AG20443 (cell line): ENCODE results near the gene UGT1A6.
A peak's percentile ranks its signal among the peaks of the same experiment; 100 is the strongest.
"Not testable (repeated sequence)": the region's sequence is repeated elsewhere in the genome, so short reads cannot be mapped to it uniquely, and the experiment has no call there.

Experiments used
- DNase-seq: peaks from one replicate; pipeline ENCODE4 v3.0.0; 2012; ENCODE audit warnings: low spot score, mixed read lengths

The UGT1A6 gene

DNA sequence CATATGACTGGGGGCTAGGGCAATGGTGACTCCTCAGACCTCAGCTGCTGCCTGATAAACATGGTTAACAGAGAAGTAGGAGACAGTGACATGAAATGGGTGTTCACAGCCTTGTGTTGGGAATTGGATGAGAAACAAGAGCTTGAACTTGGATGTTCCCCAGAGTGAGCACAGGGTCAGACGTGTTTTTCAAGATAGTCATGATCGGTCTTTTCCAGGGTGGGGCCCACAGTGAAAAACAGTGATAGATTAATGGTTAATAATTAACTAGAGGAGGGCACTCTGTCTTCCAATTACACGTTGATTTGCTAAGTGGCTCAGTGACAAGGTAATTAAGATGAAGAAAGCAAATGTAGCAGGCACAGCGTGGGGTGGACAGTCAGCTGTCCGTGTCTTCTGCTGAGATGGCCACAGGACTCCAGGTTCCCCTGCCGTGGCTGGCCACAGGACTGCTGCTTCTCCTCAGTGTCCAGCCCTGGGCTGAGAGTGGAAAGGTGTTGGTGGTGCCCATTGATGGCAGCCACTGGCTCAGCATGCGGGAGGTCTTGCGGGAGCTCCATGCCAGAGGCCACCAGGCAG lies 36.1 kb downstream of the UGT1A6 start, which contains the start of gene UGT1A3:
TSS of gene UGT1A3 (plus strand) at position 320 of the 579 bp plus-strand sequence. CDS start at position 405, 85 bp downstream.
- DNase-seq, result no peak

DNA sequence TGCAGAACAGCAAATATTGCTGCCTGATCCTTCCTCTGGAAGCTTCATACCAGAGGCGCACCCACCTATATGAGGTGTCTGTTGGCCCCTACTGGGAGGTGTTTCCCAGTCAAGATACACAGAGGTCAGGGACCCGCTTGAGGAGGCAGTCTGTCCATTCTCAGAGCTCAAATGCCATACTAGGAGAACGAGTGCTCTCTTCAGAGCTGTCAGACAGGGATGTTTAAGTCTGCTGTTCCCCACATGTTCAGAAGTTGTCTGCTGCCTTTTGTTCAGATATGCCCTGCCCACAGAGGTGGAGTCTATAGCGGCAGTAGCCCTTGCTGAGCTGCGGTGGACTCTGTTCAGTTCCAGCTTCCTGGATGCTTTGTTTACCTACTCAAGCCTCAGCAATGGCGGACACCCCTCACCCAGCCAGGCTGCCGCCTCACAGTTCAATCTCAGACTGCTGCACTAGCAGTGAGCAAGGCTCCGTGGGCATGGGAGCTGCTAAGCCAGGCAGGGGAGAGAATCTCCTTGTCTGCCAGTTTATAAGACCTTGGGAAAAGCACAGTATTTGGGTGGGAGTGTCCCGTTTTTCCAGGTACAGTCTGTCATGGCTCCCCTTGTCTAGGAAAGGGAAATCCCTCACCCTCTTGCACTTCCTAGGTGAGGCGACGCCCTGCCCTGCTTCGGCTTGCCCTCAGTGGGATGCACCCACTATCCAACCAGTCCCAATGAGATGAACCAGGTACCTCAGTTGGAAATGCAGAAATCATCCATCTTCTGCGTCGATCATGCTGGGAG lies 44.4 kb downstream of the UGT1A6 start:
- not testable (repeated sequence) for DNase-seq

DNA sequence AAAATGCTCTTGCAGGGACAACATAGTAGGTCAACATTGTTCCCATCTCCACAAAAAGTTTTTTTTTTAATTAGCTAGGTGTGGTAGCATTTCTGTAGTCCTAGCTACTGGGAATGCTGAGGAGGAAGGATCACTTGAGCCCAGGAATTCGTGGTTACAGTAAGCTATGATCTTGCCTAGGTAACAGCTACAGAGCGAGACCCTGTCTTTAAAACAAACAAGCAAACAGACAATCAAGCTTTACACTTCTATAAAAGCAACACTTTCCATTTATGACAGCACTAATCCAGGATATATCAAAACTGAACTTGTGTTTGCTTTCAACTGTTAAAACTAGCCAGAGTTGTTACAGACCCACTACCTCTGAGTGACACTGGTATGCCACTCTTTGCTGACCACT lies 48.2 kb downstream of the UGT1A6 start:
- DNase-seq, result no peak

DNA sequence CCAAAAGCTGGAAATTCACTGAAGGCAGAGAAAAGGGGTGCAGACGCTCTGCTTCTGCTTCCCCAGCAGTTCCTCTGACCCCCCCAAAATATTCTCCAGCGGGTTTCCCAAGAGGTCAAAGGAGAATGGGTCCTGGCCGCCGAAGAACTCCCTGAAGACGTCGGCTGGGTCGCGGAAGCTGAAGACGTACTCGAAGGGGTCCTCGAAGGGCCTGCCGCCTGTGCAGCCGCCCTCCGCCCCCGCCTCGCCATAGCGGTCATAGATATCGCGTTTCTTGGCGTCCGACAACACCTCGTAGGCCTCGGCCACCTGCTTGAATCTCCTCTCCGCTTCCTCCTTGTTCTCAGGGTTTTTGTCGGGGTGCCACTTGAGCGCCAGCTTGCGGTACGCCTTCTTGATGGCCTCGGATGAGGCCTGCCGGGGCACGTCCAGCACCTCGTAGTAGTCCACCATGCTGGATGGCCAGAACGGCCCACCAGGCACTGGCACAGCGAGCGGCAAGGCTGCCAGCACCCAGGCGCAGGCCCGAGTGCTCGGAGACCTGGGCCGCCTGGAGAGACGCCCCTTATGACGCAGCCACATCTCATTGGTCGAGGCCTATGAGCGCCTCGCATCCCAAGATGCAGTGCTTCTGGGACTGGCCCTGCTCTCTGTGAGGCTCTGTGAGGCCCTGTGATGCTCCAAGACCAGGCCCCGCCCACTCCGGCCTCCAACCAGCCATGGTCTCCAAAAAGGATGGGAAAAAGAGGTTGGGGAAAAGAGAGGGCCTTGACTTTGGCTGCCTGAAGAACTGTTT lies 51.0 kb downstream of the UGT1A6 start:
- no peak for DNase-seq

DNA sequence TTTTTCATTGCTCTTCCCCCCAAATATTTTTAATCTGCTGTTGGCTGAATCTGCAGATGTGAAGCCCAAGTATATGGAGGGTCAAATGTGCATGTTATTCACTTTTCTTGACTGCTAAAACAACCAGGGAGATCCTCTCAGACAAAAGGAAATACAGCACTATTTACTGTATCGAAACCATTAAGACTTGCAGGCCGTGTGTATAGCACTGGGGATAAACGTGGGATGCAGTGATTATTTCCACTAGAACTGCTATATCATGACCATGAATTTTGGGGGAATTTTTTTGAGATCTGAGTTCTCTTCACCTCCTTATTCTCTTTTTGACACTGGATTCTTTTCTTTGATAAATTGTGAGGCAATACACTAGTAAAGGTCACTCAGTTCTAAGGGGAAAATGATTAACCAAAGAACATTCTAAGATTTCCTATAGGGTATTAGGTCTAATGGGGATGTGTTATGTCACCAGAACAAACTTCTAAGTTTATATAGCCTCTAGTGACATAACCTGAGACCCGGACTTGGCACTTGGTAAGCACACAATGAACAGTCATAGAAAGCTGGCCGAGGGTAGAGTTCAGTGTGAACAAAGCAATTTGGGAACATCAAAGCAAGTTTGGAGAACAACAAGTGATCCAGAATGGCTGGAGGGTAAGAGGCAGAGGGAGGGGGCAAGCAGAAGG lies 52.5 kb downstream of the UGT1A6 start:
- DNase-seq, result no peak

DNA sequence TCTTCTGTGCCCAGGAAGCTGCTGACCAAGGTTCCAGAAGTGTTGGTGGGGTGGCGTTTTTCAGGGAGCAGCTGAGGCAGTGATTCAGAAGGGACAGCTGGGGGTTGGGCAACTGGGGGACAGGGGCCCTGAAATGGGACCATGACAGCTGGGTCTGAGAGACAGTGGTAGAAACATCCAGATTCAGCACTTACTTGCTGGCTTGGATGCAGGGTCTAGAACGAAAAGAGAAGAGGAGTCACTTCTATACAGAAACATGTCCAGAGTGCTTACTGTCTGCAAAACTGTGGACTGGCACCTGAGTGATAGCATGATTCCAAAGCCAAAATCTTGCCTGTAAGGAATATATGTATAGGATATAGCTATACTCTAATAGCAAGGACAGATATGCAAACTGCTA lies 53.1 kb downstream of the UGT1A6 start:
- not testable (repeated sequence) for DNase-seq

DNA sequence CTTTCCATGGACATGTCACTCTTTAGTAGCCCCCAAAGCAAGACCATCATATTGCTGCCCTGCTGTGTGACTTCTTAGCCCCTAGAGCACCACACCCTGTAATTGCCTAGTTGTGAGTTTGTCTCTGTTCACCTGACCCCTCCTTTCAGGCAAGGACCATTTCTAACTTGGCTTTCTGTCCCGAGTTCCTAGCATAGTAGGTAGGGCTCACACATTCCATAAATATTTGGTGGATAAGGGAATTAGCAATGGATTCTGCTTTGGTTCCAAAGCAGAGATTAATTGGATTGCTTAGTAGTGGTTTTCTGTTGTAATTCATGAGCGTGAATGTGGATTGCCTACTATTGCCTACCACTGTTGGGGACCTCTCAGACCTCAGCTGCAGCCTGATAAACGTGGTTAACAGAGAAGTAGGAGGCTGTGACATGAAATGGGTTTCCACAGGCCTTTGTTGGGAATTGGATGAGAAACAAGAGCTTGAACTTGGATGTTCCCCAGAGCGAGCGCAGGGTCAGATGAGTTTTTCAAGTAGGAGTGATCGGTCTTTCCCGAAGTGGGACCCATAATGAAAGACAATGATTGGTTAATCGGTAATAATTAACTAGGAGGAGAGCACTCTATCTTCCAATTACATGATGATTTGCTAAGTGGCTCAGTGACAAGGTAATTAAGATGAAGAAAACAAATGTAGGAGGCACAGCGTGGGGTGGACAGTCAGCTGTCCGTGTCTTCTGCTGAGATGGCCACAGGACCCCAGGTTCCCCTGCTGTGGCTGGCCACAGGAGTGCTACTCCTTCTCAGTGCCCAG lies 54.0 kb downstream of the UGT1A6 start:
- no peak for DNase-seq

DNA sequence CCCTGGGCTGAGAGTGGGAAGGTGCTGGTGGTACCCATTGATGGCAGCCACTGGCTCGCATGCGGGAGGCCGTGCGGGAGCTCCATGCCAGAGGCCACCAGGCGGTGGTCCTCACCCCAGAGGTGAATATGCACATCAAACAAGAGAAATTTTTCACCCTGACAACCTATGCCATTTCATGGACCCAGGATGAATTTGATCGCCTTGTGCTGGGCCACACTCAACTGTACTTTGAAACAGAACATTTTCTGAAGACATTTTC lies 54.5 kb downstream of the UGT1A6 start:
- no peak for DNase-seq

DNA sequence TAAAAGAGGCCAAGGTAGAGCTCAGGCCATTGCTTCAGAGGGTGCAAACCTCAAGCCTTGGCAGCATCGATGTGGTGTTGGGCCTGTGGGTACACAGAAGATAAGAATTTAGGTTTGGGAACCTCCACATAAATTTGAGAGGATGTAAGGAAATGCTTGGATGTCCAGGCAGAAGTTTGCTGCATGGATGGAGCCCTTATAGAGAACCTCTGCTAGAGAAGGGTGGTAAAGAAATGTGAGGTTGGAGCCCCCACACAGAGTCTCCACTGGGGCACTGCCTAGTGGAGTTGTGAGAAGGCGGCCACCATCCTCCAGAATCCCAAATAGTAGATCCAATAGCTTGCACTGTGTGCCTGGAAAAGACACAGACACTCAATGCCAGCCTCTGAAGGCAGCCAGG lies 58.0 kb downstream of the UGT1A6 start:
- not testable (repeated sequence) for DNase-seq

DNA sequence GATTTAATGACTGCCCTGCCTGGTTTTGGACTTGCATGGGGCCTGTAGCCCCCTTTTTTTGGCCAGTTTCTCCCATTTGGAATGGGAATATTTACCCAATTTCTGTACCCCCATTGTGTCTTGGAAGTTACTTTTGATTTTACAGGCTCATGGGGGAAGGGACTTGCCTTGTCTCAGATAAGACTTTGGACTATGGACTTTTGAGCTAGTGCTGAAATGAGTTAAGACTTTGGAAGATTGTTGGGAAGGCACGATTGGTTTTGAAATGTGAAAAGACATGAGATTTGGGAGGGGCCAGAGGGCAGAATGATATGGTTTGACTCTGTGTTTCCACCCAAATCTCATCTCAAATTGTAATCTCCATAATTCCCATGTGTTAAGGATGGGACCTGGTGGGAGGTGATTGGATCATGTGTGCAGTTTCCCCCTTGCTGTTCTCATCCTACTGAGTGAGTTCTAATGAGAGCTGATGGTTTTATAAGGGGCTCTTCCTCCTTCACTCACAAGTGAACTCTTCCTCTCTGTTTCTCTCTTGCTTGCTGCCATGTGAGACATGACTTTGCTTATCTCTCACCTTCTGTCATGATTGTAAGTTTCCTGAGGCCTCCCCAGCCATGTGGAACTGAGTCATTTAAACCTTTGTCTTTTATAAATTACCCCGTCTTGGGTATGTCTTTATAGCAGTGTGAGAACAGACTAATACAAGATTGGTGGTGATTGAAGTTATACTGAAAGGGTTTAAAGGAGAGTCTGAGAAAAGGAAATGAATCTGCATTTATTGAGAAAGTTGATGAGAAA lies 58.7 kb downstream of the UGT1A6 start:
- DNase-seq, result not testable (repeated sequence)

DNA sequence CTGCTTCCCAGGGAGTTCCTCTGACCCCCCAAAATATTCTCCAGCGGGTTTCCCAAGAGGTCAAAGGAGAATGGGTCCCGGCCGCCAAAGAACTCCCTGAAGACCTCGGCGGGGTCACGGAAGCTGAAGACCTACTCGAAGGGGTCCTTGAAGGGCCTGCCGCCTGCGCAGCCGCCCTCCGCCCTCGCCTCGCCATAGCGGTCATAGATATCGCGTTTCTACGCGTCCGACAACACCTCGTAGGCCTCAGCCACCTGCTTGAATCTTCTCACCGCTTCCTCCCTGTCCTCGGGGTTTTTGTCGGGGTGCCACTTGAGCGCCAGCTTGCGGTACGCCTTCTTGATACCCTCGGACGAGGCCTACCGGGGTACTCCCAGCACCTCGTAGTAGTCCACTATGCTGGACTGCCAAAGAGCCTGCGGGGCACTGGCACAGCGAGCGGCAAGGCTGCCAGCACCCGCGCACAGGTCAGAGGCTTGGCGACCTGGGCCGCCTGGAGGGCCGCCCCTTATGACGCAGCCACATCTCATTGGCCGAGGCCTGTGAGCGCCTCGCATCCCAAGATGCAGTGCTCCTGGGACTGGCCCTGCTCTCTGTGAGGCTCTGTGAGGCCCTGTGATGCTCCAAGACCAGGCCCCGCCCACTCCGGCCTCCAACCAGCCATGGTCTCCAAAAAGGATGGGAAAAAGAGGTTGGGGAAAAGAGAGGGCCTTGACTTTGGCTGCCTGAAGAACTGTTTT lies 62.4 kb downstream of the UGT1A6 start:
- DNase-seq, result no peak

DNA sequence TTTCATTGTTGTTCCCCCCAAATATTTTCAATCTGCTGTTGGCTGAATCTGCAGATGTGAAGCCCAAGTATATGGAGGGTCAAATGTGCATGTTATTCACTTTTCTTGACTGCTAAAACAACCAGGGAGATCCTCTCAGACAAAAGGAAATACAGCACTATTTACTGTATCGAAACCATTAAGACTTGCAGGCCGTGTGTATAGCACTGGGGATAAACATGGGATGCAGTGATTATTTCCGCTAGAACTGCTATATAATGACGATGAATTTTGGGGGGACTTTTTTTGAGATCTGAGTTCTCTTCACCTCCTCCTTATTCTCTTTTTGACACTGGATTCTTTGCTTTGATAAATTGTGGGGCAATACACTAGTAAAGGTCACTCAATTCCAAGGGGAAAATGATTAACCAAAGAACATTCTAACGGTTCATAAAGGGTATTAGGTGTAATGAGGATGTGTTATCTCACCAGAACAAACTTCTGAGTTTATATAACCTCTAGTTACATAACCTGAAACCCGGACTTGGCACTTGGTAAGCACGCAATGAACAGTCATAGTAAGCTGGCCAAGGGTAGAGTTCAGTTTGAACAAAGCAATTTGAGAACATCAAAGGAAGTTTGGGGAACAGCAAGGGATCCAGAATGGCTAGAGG lies 63.9 kb downstream of the UGT1A6 start:
- DNase-seq, result no peak

DNA sequence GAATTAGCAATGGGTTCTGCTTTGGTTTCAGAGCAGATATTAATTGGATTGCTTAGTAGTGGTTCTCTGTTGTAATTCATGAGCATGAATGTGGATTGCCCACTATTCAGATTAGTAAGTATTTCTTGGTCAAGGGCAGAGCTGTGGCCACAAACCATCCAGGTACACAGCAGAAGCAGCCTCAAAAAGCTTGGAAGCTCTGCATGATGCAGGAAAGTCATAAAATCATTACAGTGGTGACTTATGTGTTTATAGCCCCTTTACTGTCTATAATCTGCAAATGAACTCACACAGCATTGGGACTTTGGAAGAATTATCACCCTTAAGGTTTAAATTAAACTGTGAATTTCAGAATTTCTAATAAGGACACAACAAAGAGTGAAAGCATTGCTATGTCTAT lies 65.5 kb downstream of the UGT1A6 start:
- DNase-seq, result no peak

DNA sequence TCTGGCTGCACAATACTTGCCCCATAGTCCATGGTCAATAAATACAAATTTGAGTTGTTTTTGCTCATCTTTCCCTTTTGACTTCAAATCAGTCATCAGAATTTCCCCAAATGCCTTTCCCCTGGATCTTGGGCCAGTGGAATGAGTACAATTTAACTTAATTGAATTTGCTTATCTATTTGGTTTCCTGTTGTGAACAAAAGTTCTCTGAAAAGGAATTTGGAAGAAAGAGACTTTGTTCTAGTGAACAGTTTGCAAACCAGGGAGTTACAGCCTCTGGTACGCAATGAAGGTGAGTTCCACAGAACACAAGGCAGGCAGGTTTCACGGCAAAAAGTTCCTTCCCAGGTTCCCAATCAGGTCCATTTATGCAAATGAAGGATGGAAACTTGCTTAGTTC lies 66.2 kb downstream of the UGT1A6 start:
- no peak for DNase-seq

DNA sequence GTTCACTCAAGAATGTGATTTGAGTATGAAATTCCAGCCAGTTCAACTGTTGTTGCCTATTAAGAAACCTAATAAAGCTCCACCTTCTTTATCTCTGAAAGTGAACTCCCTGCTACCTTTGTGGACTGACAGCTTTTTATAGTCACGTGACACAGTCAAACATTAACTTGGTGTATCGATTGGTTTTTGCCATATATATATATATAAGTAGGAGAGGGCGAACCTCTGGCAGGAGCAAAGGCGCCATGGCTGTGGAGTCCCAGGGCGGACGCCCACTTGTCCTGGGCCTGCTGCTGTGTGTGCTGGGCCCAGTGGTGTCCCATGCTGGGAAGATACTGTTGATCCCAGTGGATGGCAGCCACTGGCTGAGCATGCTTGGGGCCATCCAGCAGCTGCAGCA lies 67.4 kb downstream of the UGT1A6 start, which contains the start of gene UGT1A1:
TSS of gene UGT1A1 (plus strand) at position 228 of the 400 bp plus-strand sequence. CDS start at position 246, 18 bp downstream.
- DNase-seq, result no peak

DNA sequence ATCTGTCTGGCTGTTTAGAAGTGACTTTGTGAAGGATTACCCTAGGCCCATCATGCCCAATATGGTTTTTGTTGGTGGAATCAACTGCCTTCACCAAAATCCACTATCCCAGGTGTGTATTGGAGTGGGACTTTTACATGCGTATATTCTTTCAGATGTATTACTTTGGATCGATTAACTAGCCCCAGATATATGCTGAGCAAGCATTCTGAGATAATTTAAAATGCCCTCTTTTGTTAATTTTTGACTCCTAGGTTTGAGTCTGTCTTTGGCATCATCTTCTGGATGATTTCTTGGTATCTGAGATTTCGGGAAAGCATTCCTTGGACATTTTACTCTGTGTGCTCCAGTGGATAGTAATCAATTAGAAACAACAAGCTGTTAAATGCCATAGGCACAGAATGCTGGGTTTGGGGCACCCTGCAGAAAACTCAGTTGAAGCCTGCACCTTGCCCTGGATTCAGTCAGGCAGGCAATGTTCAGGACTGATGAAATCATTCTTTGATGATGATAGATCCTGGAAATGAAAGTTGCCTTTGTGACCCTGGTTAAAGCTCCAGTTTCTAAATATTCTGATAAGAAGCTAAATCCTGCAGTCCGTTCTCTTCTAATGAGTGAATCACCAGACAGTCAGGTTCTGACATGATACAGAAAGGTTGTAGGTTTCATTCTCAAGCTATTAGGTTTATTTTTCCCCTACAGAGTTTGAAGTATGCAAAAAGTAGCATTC lies 68.5 kb downstream of the UGT1A6 start:
- no peak for DNase-seq

DNA sequence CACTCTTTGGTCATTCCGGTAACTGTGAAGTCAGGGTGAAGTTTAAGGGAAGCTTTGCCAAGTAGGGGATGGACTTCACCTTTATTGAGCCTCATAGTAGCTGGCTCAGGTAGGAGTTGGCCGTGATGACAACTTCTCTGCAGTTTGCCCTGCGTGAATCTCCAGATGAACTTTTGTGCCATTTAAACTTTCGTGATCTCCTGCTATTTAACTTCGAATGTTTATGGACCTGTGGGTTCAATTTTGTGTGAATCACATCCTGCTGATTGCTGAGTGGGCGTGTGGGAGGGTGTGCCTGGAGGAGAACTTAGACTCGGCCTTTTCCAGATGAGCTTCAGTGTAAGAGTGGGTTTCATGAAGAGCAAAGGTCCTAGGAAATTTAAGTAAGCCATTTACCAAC lies 71.6 kb downstream of the UGT1A6 start:
- DNase-seq, result peak; percentile 66

DNA sequence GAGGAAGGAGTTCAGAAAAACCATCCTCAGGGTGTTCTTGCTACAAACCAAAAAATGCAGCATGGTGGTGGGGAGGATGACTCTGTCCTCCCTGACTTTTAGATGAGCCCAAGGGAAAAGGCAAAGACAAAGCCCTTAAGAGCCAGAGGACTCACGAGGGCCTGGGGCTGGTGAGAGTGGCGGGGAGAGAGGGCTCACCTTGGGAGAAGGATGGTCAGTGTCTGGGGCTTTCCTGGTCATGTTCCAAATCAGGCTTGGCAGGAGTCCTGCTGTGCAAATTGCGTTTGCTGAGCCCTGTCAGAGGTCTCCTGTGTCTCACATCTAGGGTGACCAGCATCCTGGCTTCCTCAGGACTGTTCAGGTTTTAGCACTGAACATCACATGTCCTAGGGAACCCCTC lies 72.1 kb downstream of the UGT1A6 start:
- DNase-seq, result no peak

DNA sequence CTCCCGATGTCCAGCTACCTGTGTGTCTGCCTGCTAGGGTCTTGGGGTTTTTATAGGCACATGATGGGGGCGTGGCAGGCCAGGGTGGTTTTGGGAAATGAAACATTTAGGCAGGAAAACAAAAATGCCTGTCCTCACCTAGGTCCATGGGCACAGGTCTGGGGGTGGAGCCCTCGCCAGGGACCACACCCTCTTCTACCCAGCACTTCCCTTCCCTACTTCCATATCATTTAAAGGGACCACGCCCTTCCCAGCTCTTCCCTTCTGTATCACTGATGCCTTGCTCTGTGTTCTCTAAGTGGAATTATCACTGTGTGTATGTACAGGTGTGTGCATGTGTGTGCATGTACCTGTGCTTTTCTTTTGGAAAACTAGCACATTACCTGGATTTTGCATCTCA lies 73.7 kb downstream of the UGT1A6 start:
- no peak for DNase-seq
